HG03558 (cell line): ENCODE results near the gene KRT17.
"Not testable (repeated sequence)": the region's sequence is repeated elsewhere in the genome, so short reads cannot be mapped to it uniquely, and the experiment has no call there.

Experiments
- ATAC-seq: cut with Tn5 transposase; IDR thresholded peaks from one replicate; pipeline ENCODE4 v1.9.1; 2021; ENCODE audit warnings: moderate number of reproducible peaks; ENCODE audit not compliant: unreplicated experiment; ENCODE audit errors: extremely low read depth

The KRT17 gene

DNA sequence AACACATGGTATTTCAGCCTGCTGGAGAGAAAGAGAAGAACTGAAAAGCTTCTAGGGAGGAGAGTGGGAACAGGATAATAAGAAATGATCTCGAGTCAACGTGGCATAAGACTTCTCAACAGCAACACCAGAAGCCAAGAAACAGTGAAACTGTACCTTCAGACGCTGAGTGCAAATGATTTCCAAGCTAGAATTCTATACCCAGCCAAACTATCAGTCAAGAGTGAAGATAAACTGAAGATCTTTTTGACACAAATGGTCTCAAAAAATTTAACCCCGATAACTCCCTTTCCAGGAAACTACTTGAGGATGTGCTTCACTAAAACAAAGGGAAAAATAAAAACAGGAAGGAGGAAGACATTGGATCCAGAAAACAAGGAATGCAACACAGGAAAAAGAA lies 17.4 kb downstream of the KRT17 start:
- ATAC-seq: not testable (repeated sequence)

GRCh38 chr17:41602524-41602923 lies 21.9 kb downstream of the KRT17 start:
- ATAC-seq: no peak

DNA sequence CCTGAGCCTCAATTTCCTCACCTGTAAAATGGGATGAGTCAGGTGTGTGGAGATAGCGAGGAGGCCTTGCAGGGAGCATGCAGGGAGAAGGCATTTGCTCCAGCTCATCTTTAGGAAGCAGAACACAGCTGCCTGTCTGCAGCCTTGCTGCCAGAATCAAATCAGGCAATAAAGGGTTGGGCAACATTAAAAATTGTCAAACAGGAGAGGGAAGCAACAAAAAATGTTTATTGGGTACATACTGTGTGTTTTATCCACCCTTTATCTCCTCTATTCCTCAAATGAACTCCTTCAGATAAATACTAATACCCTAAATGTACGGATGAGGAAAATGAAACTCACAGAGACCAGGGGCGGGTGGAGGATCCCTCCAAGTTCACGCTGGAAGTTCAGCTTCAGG lies 24.1 kb downstream of the KRT17 start:
- no peak for ATAC-seq

DNA sequence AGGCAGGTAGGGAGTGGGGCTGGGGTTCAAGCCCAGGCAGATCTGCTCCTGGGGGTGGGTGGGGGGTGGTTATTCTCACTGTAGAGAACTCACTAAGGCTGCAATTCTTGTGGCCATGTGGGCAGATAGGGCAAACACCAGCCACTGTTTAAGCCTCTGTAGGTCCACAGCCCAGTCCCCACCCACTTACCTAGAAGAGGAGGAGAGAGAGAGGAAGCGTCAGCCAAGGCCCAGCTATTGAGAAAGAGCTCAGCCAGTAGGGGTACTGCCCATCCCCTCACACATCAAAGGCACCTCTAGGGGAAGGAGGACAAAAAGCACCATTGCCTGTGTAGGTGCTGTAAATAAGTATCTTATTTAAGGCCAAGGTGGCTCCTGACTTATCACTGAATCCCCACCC lies 24.7 kb downstream of the KRT17 start:
- no peak for ATAC-seq

- ATAC-seq: no peak
Measured at GRCh38 chr17:41595585-41595984, 28.8 kb downstream of the KRT17 start.

DNA sequence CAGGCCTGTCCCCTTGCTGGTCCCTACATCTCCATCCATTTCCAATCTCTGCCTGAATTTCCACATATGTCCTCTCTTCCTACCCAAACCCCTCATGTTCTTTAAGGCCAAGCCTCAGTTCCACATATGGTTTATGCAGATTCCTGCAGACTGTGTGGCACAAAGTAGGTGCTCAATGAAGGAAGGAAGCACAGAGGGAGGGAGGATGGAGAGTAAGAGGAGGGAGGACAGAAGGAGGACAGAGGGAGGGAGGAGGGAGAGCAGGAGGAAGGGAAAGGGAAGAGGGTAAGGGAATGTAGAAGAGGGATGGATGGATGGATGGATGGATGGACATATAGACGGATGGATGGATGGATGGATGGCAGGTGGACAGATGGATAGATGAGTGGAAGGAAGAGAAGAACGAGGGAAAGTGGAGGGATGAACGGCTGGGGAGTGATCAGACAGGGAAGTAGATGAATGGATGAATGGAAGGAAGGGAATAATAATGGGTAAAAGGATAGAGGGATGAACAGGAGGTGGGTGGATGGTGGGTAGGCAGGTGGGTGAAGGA lies 29.9 kb downstream of the KRT17 start:
- no peak for ATAC-seq

GRCh38 chr17:41593306-41593981 lies 30.9 kb downstream of the KRT17 start:
- ATAC-seq: no peak

- ATAC-seq: no peak
Measured at GRCh38 chr17:41592601-41593305, 31.6 kb downstream of the KRT17 start.

DNA sequence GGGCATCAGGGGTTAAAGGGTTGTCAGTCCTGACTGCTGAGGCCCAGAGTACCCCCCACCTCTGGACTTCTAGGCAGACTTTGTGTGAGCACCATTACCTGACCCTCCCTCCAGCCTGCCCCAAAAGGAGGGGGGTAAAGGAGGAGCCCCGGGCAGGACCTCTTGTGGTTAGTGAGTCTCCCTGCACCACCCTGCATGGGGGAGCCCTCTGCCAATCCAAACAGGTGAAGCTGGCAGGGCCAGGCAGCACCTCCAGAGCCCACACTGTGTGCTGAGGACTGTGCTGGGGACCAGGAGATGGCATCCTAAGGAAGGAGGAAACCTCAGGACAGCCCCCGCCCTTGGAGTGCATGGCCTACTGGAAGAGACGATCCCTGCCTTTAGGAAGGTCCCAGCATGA lies 35.1 kb downstream of the KRT17 start:
- no peak for ATAC-seq

DNA sequence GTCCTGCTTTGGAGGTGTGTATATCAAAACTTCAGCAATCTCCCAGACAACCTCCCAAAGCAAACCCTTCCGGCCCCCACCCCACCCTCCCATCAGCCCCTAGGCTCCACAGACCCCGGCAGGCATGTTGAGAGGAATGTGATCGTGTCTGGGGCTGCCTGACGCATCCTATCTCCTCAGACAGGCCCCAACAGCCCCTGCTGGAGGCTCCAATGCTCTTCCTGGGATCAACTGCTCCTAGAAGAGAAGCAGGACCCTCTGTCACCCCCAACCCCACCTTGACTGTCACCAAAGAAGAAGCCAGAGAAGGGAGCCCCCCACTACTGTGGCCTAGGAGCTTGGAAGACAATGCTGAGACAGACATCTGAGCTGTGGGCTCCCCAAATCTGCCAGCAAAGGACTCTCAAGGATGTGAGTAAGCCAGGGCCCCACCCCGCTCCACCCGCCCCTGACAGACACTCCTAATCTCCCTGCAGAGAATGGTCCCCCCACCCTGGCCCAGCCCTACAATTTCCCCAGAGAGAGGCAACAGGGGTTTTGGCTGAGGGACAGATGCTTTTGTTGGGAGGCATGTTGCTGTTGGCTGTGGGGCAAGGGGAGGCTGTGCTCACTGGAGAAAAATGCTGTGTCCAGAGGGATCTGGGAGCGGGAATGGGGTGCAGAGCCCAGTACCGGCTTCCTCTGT lies 36.1 kb downstream of the KRT17 start:
- no peak for ATAC-seq

DNA sequence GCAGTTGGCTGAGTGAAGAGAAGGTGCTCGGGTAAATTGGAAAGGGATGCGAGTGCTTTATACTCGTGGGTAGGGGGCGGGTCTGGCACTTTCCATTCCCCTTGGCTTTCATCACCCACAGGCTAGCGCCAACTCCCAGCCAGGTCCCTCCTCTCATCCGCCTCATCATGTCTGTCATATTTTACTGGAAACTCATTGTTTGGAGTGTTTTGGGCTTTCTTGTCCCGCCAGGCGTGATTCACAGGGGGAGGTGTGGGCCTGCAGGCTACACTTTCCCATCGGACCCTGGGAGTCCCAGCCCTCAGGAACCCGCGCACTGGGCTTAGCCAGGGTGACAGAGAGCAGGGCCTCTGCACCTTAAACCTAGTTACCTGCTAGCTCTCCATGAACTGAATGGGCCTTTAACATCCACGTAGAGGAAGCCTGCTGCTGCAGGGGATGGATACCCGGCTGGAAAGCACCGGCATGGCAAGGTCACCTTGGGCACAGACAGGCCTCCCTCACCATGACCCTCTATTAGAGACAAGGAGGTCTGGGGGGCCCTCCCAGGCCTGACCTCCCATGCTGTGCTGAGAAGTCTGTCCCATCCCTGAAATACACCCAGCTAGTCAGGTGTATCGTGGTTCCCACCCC lies 37.4 kb downstream of the KRT17 start, which contains the start of gene KRT14:
Gene KRT14, minus strand, starts transcription at position 33 of the 633 bp plus-strand sequence. CDS start 61 bp downstream, outside the sequence.
- no peak for ATAC-seq

DNA sequence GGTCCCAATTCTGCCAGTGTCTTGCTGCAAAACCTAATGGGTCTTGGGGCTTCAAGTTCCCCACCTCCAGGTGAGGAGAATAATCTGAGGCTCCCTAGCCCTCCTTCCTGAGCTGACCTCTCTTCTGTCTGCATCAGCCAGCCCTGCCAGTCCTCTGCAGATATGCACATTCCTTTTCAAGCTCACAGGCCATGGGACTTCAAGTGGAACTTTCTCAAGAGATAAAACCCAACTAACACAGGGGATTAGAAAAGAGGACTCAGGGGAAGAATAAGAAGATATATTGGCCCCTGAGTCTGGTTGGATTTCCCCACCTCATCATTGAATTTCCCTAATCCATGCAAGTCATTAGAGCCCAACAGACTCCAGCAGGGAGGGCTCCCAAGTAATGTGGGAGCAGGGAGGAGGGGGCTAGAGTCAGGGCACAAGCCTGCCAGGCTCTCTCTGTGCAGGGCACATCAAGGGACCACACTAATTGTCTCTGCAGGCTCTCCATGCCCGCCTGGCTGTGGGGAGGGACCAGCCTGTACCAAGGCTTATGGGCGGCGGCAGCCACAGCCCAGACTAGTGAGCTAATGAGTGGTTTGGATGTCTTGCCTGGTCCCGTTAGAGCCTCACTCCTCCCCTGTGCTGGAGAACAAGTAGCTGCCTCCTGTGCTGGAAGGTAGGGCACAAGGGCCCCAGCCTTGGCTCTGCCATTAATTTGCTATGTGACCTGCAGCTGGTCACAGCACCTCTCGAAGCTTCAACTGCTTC lies 38.9 kb downstream of the KRT17 start:
- ATAC-seq: no peak

GRCh38 chr17:41584331-41584927 lies 39.9 kb downstream of the KRT17 start:
- not testable (repeated sequence) for ATAC-seq

- ATAC-seq: no peak
Measured at GRCh38 chr17:41583137-41584127, 40.9 kb downstream of the KRT17 start.

GRCh38 chr17:41582061-41582968 lies 42.1 kb downstream of the KRT17 start:
- not testable (repeated sequence) for ATAC-seq

GRCh38 chr17:41581366-41582060 lies 42.9 kb downstream of the KRT17 start:
- ATAC-seq: no peak
